Activated gamma-delta T cell treated with anti-CD3 and anti-CD28 coated beads, Interleukin-2, amount 50 U/mL, for 16 hours (primary cell): Measurements from ENCODE around the gene MORC4.

ENCODE experiments used
- DNase-seq: peaks from one replicate; pipeline ENCODE4 v3.0.0-alpha.2; 2020; ENCODE audit warnings: low read depth

The MORC4 gene

DNA sequence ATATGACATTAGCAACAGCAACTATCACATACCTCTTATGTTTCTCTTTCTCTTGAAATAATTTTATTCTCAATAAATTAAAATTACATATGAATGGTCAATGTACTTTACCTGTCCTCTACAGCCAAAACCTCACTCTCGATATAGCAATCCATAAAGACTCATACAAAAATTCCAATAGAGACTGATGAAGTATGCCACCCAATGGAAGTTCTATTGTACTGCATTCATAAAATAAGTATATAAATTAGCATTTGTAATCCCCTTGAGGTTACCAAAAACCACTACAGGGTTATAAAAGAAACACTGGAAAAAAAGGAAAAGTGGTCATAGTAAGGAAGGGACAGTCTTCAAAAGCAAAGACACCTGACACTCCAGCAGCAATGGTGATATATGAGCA, 47.0 kb downstream of the MORC4 start:
- no peak for DNase-seq

GRCh38 chrX:106952538-106952937, 47.5 kb downstream of the MORC4 start:
- no peak for DNase-seq

DNA sequence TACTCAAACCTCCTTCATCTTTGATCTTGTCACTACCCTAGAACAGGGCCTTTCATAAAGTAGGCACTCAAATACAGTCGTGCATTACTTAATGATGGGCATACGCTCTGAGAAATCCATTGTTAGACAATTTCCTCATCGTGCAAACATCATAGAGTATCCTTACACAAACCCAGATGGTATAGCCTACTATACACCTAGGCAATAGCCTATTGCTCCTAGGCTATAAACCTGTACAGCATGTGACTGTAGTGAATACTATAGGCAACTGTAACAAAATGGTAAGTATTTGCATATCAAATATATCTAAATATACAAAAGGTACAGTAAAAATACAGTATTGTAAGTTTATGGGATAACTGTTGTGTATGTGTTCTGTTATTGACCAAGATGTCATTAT, 47.9 kb downstream of the MORC4 start:
- no peak for DNase-seq

DNA sequence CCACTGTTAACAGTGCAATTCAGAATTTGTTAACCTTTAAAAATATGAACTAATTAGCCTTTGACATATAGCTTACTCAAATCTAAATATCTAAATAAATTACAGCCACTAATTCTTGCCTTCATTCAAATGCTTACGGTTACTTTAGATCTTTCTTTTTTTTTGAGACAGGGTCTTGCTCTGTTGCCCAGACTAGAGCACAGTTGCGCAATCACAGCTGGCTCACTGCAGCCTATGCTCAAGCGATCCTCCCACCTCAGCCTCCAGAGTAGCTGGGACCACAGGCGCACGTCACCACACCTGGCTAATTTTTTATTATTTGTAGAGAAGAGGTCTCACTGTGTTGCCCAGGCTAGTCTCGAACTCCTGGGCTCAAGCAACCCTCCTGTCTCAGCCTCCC, 48.8 kb downstream of the MORC4 start:
- no peak for DNase-seq

- DNase-seq: no peak
Observed at GRCh38 chrX:106950381-106950780, 49.6 kb downstream of the MORC4 start.

DNA sequence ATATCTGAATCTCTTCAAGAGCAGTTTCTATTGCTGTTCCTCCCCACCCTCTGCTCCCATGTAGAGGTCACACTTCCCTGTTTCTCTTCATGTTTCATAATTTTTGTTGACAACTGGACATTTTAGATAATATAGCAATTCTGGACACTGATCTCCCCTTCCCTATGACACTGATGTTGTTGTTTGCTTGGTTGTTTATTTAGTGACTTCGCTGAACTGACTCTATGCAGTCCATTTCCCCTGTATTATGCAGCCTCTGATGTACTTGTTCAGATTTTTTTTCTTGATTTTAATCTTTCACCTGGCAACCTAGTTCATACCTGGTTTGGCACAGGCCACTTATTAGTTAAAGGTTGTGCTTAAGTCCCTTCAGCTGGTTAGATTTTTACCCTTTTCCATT, 50.6 kb downstream of the MORC4 start:
- DNase-seq: no peak

DNA sequence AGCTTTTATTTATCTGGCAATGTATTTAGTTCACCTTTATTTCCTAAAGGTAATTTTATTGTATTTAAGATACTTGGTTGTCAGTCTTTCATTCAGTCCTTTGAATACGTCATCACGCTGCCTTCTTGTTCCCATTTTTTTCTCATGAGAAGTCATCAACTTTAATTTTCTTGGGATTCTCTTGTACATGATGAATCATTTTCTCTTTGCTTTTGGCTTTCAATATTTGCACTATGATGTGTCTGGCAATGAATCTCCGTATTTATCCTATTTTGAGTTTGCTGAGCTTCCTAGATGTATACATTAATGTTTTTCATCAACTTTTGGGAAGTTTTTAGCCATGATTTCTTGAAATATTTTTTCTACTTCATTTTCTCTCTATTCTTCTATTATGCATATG, 51.4 kb downstream of the MORC4 start:
- DNase-seq: no peak

- no peak for DNase-seq
Observed at GRCh38 chrX:106946464-106946863, 53.5 kb downstream of the MORC4 start.

DNA sequence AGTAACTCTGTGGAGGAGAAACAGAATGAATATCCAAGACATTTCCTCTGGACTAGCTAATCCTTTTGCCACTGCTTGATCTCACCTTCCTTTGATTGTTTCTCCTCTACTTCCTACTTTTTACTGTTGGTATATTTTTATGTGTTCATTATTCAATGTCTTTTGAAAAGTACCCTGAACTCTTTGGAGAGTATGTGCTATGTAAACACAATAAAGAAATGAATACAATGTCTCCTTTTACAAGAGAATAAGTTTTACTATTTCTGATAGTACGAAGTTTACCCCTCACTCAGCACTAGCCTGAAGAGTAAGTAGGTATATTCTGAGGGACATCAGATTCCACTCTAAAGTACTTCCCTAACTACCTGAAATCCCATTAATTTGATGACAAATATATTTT, 59.9 kb downstream of the MORC4 start:
- DNase-seq: no peak

DNA sequence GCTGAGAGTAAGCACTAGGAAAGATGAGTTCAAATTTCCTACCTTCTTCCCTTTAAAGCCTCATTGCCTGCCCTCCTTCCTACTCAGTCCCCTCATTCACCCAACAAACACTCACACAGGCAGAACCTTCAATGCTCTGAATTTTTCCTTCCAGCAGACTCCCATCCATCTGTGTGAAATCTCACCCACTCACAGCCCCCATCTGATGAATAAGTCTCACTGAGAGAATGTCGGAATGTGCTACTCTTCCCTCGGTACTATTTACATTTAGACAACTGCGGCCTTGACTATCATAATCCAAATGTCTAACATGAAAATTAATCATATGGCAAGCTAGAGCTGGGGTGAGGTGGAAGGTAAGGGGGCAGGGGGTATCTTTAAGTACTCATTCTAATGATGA, 60.4 kb downstream of the MORC4 start:
- no peak for DNase-seq

GRCh38 chrX:106936246-106936645, 63.8 kb downstream of the MORC4 start:
- no peak for DNase-seq

- no peak for DNase-seq
Observed at GRCh38 chrX:106935175-106935574, 64.8 kb downstream of the MORC4 start.

DNA sequence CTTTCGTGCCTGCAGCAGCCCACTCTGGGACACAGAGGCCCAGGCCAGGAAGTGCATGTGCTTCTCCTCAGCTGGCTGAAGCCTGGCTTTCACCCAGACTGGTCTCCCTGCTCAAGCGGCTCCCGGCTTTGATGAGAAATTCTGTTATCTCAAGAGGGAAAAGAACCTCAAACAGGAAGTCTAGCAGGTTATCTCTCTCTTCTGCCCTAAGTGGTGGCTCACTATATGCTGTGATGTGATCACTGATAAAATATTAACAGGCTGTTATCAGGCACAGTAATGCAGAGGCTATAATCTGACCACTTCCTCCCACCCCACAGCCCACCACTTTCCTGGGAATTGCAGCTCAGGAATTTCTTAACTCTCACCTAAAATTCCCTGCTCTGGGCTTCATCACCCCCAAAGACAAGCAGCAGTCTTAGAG, 66.5 kb downstream of the MORC4 start:
- no peak for DNase-seq

GRCh38 chrX:106932960-106933537, 67.0 kb downstream of the MORC4 start:
- no peak for DNase-seq

DNA sequence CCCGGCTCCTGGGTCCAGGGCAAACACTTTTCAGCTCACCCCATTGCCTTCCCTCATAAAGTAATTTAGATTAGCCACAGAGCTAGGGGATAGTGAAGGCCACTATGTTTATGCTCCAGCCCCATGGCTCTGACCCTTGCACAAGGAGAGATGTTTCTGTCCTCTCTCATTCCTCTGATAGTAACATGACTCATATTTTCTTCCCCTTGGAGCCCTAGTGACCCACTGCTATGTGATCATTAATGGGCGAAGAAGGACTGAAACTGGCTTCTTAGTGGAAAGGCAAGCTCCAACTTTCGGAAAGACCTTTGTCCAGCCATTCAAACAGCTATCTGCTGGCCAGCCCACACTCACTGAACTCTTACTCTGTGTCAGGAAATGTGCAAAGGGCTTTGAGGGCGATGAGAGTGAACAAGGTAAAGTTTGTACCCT, 67.5 kb downstream of the MORC4 start:
- DNase-seq: no peak

- no peak for DNase-seq
Observed at GRCh38 chrX:106931831-106932491, 68.1 kb downstream of the MORC4 start.

GRCh38 chrX:106928227-106928626, 71.8 kb downstream of the MORC4 start:
- no peak for DNase-seq

DNA sequence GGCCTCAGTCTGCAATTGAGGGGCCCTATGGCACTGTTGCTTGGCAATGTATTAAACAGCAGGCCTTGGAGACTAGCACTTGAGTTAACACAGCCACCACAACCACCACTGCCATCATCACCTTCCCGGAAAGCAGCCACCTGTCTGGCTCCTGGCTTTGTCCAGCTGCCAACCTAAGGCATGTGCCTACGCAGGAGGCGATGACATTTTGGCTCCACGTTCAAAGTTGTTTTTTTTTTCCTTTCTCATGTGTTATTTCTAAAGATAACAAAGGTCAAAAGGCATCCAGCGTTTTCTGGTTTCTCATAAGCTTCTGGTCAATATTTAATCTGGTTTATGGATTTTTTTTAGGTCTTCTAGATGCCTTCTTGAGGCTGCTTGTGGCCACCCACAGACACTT, 72.3 kb downstream of the MORC4 start:
- no peak for DNase-seq

DNA sequence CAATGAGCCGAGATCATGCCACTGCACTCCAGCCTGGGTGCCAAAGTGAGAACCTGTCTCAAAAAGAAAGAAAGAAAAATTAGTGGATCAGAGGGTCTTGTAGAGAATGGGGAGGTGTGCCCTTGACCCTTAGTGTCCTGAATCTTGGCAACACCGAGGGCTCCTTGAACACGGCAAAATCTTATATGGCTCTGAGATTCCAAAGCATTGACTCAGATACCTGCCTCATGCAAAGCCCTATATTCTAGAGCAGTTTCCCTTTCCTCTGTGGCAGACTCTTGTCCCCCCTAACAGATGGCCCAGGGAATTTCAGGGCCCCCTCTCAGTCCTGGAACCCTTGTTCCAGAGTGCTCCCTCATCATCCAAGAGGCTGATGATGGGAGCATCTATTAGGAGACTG, 73.0 kb downstream of the MORC4 start:
- DNase-seq: no peak

DNA sequence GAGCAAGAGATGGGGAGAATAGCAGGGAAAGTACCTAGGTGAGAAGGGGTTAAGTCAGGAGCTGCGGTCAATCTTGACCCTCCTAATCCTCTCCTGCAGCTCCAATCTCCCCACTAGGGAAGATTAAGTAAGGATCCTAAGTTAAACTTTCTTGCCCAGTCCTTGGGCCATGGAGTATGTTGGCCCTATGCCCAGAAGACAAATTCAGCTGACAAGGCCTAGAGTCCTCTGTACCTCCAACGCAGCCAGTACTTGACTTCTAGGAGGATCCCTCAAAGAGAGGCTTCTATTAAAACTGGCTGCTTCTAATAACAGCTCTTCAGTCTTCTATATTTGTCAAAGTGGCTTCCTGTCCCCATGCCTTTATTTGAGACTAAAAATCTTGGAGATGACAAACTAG, 78.4 kb downstream of the MORC4 start:
- no peak for DNase-seq

- no peak for DNase-seq
Observed at GRCh38 chrX:106919932-106920452, 80.0 kb downstream of the MORC4 start, which contains the start of gene CLDN2. Gene CLDN2 (plus strand): TSS chrX:106920402. CDS start chrX:106928229, 7,827 bp downstream.

GRCh38 chrX:106917830-106918500, 82.0 kb downstream of the MORC4 start:
- DNase-seq: no peak

GRCh38 chrX:106912864-106913263, 87.1 kb downstream of the MORC4 start:
- no peak for DNase-seq
